Measurements from ENCODE around the gene KLHL2. TPM values are rescaled to one million over a fixed set of nuclear protein-coding genes. Genes with fewer than 3 reads are reported as not detected.
A peak's percentile ranks its signal among the peaks of the same experiment; 100 is the strongest.

Gene KLHL2
- total and polyA plus RNA-seq, 2 of the 13 experiments (the other 11 are each of a cell fraction or from before 2014, with no cell fraction given), result 9.2 to 17.6 TPM

GRCh38 chr4:165369522-165369921 is 162.2 kb downstream of the KLHL2 start (continued):
- TF ChIP-seq ZNF281 (CRISPR knock-in tag; IDR thresholded peaks at IDR 0.05; ENCODE audit: borderline replicate concordance) (peak; percentile 35; the same call in 1 of the 2 replicates), EEA1 (CRISPR knock-in tag; IDR thresholded peaks at IDR 0.05; ENCODE audit: borderline replicate concordance) (no peak), GATA4 (IDR thresholded peaks at IDR 0.05; ENCODE audit: borderline replicate concordance, low read depth) (peak; percentile 80; the same call in 1 of the 2 replicates), KDM2A (CRISPR knock-in tag; IDR thresholded peaks at IDR 0.05; ENCODE audit: borderline replicate concordance, low read depth) (no peak), ZNF543 (CRISPR knock-in tag; IDR thresholded peaks at IDR 0.05) (no peak), ZNF335 (CRISPR knock-in tag; IDR thresholded peaks at IDR 0.05) (no peak), ZBTB37 (CRISPR knock-in tag; IDR thresholded peaks at IDR 0.05) (peak; percentile 72; the same call in 1 of the 2 replicates), ZNF614 (CRISPR knock-in tag; IDR thresholded peaks at IDR 0.05; ENCODE audit: borderline replicate concordance) (peak; percentile 97), RCOR2 (CRISPR knock-in tag; IDR thresholded peaks at IDR 0.05) (peak; percentile 89; the same call in 1 of the 2 replicates), ZNF275 (CRISPR knock-in tag; IDR thresholded peaks at IDR 0.05; ENCODE audit: borderline replicate concordance) (no peak), TGIF2 (CRISPR knock-in tag; IDR thresholded peaks at IDR 0.05) (peak; percentile 69), ZNF143 (CRISPR knock-in tag; IDR thresholded peaks at IDR 0.05) (no peak), TEAD2 (CRISPR knock-in tag; IDR thresholded peaks at IDR 0.05) (no peak), ZNF20 (CRISPR knock-in tag; IDR thresholded peaks at IDR 0.05) (no peak), ZSCAN12 (CRISPR knock-in tag; IDR thresholded peaks at IDR 0.05) (no peak), ARNTL (CRISPR knock-in tag; IDR thresholded peaks at IDR 0.05) (peak; percentile 82), CHCHD3 (CRISPR knock-in tag; IDR thresholded peaks at IDR 0.05) (no peak), SALL1 (CRISPR knock-in tag; IDR thresholded peaks at IDR 0.05) (peak; percentile 98), PAWR (CRISPR knock-in tag; IDR thresholded peaks at IDR 0.05; ENCODE audit: borderline replicate concordance) (no peak), GPN1 (CRISPR knock-in tag; IDR thresholded peaks at IDR 0.05; ENCODE audit: borderline replicate concordance) (no peak), ETV6 (CRISPR knock-in tag; conservative IDR thresholded peaks at IDR 0.05) (no peak), RBFOX2 (IDR thresholded peaks at IDR 0.05; ENCODE audit: low read depth, low read length) (no peak), SRSF4 (IDR thresholded peaks at IDR 0.05; ENCODE audit: low read depth, low read length, poor library complexity, severe bottlenecking) (no peak), KLF15 (CRISPR knock-in tag; IDR thresholded peaks at IDR 0.05; ENCODE audit: borderline replicate concordance) (no peak), HIC2 (CRISPR knock-in tag; IDR thresholded peaks at IDR 0.05; ENCODE audit: low read depth) (peak; percentile 81)
